ENCODE measurements around the gene FCSK. TPM values are rescaled to one million over a fixed set of nuclear protein-coding genes. Genes with fewer than 3 reads are reported as not detected.

FCSK gene
- total RNA-seq, 1 donor from 2014 or later, result 19.5 TPM

DNA sequence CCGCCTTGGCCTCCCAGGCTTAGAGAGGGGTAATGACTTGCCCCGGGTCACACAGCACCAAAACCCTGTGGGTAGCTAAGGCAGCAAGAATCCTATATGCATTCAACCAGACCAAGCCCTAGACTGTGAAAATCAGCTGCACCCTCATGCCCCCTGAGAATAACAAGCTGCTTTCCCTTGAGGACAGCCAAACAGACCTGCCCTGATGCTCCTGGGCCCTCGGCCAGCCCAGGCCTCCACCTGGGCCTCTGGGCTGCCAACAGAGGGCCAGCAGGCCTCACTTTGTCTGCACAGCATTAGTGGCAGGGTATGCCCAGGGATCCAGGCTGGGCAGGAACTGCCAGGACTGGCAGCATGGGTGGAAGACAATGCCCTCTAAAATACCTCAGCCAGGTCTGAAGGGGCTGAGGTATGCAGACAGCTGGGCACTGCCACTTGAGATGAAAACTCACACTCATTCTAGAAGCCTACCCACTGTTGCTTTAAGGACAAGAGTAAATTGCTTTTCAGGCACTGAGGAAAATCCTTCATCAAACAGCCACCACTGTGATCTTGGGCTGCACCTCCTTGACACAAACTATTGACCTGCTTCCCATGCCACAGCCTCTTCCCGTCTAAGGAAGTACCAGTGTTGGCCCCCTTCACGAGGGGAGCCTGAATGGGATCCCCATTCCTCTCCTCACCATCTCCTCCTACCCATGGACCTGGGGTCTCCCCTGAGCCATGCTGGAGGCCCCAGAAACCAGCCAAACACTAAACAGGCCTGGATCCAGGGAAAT is 24.3 kb upstream of the FCSK start:
- TF ChIP-seq, protein P1, sequence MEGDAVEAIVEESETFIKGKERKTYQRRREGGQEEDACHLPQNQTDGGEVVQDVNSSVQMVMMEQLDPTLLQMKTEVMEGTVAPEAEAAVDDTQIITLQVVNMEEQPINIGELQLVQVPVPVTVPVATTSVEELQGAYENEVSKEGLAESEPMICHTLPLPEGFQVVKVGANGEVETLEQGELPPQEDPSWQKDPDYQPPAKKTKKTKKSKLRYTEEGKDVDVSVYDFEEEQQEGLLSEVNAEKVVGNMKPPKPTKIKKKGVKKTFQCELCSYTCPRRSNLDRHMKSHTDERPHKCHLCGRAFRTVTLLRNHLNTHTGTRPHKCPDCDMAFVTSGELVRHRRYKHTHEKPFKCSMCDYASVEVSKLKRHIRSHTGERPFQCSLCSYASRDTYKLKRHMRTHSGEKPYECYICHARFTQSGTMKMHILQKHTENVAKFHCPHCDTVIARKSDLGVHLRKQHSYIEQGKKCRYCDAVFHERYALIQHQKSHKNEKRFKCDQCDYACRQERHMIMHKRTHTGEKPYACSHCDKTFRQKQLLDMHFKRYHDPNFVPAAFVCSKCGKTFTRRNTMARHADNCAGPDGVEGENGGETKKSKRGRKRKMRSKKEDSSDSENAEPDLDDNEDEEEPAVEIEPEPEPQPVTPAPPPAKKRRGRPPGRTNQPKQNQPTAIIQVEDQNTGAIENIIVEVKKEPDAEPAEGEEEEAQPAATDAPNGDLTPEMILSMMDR (conservative IDR thresholded peaks at IDR 0.05), result no peak
- Mint-ChIP-seq H3K36me3 (no peaks in the 10 kb centered on the region), H3K4me1 (ENCODE audit: unreplicated experiment) (peaks cover 49% of the 10 kb centered on the region), H3K9me3 (no peaks in the 10 kb centered on the region), H3K27me3 (no peaks in the 10 kb centered on the region), H3K4me3 (peak overlapping the region; percentile 49), H3K27ac (peak overlapping the region; percentile 95)
- DNase-seq (ENCODE audit: extremely low spot score, unreplicated experiment), result no peak

DNA sequence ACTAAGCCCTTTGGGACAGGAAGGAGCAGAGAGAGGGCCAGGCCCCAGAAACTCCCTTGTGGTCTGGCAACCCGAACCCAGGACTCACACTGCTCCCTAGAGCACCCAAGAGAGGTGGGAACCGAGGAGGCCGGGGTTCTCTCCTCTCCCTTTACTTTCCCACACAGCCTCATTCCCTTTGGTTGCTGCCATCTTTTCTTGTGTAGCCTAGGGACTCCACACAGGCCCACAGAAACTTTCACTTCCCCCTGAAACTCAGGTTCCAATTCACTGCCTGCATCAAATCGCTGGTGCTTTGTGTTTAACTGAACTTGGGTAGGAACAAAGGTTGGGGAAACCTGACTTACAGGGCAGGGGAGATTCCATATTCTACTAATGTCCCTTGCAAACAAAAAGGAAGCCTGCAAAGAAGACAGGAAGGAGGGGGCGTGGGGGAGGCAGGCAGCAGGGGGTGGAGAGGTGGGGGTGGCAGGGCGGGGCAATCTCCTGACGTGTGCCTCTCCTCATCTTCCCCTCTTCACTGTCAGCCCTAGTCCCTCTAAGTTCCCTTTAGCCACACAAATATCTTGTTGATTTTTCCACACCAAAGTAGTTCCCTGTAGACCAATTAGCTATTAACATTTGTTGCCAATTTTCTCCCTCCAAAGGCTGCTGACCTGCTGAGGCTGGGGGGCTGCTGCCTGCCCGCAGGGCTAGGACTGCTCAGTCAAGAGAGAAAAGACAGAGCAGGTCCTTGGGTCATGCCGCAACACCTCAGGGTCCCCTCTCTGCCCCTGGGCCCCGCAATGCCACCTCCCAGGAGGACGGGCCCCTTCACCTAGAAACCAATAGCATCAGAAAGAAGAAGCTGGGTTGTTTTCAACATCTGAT is 23.5 kb upstream of the FCSK start:
- no peaks in the 10 kb centered on the region for H3K9me3 Mint-ChIP-seq
- H3K4me3 Mint-ChIP-seq, result peak overlapping the region; percentile 59
- H3K27me3 Mint-ChIP-seq, result no peaks in the 10 kb centered on the region
- H3K36me3 Mint-ChIP-seq, result no peaks in the 10 kb centered on the region
- DNase-seq (ENCODE audit: extremely low spot score, unreplicated experiment), result no peak
- TF ChIP-seq, protein P1 (conservative IDR thresholded peaks at IDR 0.05), result no peak
- H3K4me1 Mint-ChIP-seq (ENCODE audit: unreplicated experiment), result peaks cover 49% of the 10 kb centered on the region
- H3K27ac Mint-ChIP-seq, result peak overlapping the region; percentile 95

DNA sequence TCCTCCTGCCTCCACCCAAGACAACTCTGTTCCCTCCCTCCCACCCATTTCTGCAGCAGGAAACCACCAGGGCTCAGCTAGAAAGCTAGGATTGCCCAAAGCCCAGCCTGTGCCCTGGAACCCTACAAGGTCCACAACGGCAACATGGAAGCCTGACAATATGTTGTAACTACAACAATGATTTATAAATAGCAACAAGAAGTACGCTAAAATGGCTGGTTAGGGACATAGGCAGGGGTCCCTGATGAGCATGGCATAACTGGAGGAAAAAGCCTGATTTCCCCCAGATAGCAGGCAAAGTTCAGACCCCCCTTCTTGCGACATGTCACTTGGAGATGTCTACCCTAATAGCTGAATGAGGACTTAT is 22.1 kb upstream of the FCSK start:
- Mint-ChIP-seq H3K36me3 (no peaks in the 10 kb centered on the region), H3K27me3 (no peaks in the 10 kb centered on the region), H3K4me3 (peak overlapping the region; percentile 49), H3K27ac (no peak overlapping the region), H3K4me1 (ENCODE audit: unreplicated experiment) (peaks cover 58% of the 10 kb centered on the region), H3K9me3 (no peaks in the 10 kb centered on the region)
- TF ChIP-seq, protein P1 (conservative IDR thresholded peaks at IDR 0.05), result no peak
- no peak for DNase-seq (ENCODE audit: extremely low spot score, unreplicated experiment)

DNA sequence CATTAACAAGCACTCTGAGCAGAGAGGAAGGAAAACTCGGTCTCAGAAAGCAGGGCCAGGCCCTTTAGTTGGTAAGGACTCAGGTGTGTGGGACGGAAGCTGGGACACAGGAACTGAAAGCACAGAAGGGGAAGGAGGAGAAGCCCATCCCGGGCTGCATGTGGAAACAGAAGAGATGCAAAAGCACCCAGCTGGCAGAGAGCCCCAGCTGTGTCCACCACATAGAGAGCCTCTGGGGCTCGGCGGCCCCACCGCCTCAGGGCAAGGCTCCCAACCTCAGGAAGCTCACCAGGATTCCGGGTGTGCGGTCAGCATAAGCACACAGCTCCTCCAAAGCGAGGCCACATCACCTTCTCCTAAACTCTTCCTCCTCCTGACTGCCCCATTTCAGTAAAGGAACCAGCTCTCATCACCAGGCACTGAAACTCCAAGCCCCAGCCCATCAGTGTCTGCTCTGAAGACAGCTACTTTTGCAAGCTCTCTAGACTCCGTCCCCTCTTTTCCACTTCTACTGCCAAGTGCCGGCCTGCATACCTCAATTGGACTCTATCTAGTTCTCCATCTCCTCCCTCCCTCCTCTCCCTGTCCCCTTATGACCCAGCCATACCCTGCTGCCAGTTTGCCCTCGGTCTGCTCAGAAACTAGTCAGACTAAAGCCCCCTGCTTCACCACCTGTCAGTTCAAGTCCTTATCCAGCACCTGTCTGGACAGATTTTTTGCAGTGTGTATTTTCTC is 21.5 kb upstream of the FCSK start:
- peaks cover 58% of the 10 kb centered on the region for H3K4me1 Mint-ChIP-seq (ENCODE audit: unreplicated experiment)
- H3K9me3 Mint-ChIP-seq, result no peaks in the 10 kb centered on the region
- H3K36me3 Mint-ChIP-seq, result no peaks in the 10 kb centered on the region
- TF ChIP-seq, protein P1 (conservative IDR thresholded peaks at IDR 0.05), result no peak
- DNase-seq (ENCODE audit: extremely low spot score, unreplicated experiment), result no peak
- peak overlapping the region; percentile 77 for H3K27ac Mint-ChIP-seq
- H3K4me3 Mint-ChIP-seq, result peak overlapping the region; percentile 49
- peaks cover under 1% of the 10 kb centered on the region for H3K27me3 Mint-ChIP-seq

DNA sequence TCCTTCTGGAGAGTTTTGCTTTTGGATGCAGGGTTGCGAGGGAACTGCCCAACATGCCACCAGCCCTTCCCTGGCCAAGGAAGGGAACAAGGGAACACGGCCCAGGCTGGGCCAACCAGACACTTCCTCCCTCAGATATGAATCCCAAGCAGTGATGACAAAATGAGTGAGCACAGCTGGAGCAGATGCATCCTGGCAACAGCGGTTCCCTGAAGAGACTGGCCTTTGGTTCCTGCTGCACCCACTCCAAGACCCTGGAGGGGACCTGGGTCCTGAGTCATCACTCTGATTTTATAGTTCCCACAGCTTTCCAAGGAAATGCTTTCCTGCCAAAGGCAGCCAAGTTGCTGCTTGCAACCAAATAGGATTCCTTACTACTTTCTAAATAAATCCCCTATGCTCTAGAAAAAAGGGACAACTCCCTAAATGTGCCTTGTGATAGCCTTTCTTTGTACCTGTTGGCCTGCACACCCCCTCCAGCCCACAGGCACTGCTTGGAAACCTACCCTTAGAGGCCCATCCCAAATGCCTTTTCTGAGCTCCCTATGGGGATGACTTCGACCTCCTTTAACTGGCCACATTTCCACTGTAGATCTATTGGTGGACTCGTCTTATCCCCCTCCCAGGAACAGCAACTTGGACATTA is 20.8 kb upstream of the FCSK start:
- no peaks in the 10 kb centered on the region for H3K36me3 Mint-ChIP-seq
- peak overlapping the region; percentile 2 for H3K27ac Mint-ChIP-seq
- peaks cover 5% of the 10 kb centered on the region for H3K27me3 Mint-ChIP-seq
- H3K4me1 Mint-ChIP-seq (ENCODE audit: unreplicated experiment), result peaks cover 55% of the 10 kb centered on the region
- H3K9me3 Mint-ChIP-seq, result no peaks in the 10 kb centered on the region
- H3K4me3 Mint-ChIP-seq, result peak overlapping the region; percentile 68
- TF ChIP-seq, protein P1 (conservative IDR thresholded peaks at IDR 0.05), result no peak
- no peak for DNase-seq (ENCODE audit: extremely low spot score, unreplicated experiment)
